Measurements from ENCODE around the gene UBE2D4.

GRCh38 chr7:43956027-43956426 is 29.8 kb downstream of the UBE2D4 start:
- TF ChIP-seq, protein P1, sequence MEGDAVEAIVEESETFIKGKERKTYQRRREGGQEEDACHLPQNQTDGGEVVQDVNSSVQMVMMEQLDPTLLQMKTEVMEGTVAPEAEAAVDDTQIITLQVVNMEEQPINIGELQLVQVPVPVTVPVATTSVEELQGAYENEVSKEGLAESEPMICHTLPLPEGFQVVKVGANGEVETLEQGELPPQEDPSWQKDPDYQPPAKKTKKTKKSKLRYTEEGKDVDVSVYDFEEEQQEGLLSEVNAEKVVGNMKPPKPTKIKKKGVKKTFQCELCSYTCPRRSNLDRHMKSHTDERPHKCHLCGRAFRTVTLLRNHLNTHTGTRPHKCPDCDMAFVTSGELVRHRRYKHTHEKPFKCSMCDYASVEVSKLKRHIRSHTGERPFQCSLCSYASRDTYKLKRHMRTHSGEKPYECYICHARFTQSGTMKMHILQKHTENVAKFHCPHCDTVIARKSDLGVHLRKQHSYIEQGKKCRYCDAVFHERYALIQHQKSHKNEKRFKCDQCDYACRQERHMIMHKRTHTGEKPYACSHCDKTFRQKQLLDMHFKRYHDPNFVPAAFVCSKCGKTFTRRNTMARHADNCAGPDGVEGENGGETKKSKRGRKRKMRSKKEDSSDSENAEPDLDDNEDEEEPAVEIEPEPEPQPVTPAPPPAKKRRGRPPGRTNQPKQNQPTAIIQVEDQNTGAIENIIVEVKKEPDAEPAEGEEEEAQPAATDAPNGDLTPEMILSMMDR (IDR thresholded peaks at IDR 0.05): no peak
- no peak for TF ChIP-seq POLR2A (IDR thresholded peaks at IDR 0.05)
